Measurements from ENCODE around the gene GMDS.

GMDS gene

GRCh38 chr6:1819007-1819406 lies 426.4 kb downstream of the GMDS start:
- no peak for DNase-seq

- no peak for DNase-seq
These were observed 428.2 kb downstream of the GMDS start for GRCh38 chr6:1817033-1817761.

DNA sequence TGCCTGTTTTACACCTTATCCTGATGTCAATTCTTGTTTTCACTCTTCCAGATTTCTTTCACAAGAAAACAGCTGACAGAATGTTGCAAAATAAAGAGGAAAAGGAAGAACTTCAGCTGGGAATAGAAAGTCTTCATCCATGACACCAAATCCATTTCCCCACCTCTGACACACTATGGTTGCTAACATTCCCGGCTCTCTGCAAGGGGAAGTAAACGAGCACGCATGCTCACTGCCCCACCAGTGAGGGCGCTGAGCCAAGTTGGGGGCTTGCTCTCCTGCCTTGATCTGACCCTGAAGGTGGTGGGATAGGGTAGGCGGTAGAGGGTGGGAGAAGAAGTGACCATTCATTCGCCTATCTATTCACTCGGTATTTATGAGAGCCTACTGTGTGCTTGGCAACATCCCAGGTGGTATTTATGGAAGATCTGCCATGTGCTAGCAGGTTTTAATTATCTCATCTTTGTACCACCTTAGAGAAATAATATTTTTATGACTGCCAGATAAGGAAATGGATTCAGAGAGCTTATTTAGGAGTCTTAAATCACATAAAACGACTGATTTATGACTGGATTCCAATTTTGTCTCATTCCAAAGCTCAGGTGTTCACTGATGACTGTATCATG lies 429.5 kb downstream of the GMDS start:
- no peak for DNase-seq

DNA sequence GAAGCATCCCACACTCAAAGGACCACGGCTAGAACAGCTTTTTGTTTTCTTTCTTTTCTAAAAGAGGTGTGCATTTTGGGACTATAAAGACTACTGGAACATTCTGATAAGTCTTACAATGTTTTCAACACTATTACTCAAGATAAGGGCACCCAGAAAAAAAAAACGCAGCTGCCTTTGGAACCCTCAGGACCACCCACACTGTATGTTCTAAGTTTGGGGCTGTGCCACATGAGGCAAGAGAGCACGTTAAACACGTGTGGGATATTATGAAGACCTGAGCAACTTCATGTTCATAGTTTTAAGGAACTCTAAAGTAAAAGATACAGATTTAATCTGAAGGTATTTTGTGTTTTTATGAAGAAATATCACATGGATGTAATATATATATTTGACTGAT lies 431.1 kb downstream of the GMDS start:
- no peak for DNase-seq

GRCh38 chr6:1812487-1812886 lies 432.9 kb downstream of the GMDS start:
- DNase-seq, result no peak

- DNase-seq, result no peak
These were observed 433.4 kb downstream of the GMDS start for GRCh38 chr6:1812034-1812433.

GRCh38 chr6:1810880-1811279 lies 434.5 kb downstream of the GMDS start:
- DNase-seq, result no peak

GRCh38 chr6:1809291-1809988 lies 436.0 kb downstream of the GMDS start:
- no peak for DNase-seq

GRCh38 chr6:1806935-1807334 lies 438.5 kb downstream of the GMDS start:
- DNase-seq, result no peak

DNA sequence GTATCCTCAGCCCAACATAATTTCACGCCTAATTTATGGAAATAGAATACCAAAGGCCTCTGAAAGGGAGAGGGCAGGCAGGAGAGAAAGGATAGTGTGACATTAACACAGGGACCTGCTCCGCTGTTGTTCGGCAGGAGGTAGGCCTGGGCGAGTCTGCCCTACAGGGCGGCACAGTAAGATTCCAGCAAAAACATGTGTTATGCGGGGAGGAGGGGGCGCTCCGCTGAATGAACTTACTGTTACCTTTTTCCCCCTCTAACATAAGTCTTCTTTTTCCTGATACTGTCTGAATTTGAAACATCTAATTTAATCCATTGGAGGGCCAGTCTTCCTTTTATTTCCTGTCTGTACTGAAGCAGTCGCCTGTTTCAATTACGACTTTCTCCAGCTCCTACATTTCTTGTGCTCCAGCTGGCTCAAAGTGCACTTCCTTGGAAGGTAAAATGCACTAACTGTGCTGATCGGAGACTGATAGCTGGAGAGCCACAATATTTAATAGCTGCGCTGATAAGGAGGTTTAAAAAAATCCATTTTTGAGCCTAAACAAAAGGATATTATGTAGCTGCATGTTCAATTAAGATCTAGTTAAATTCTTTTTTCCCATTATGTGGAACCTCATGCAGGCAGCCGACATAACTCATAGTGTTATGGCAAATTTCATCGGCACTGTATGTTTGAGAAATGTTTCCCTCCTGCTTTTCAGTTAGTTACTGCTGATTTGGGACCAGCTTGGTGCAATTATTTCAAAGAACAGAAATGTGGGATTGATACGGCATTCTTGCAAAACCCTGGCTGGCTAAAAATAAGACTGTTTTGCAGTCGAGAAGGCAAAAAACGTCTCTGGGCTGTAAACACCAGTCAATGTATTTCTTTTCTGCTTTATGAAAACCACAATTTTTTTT lies 442.7 kb downstream of the GMDS start:
- DNase-seq, result no peak

GRCh38 chr6:1801401-1801800 lies 444.0 kb downstream of the GMDS start:
- no peak for DNase-seq

- no peak for DNase-seq
These were observed 444.6 kb downstream of the GMDS start for GRCh38 chr6:1800845-1801244.

DNA sequence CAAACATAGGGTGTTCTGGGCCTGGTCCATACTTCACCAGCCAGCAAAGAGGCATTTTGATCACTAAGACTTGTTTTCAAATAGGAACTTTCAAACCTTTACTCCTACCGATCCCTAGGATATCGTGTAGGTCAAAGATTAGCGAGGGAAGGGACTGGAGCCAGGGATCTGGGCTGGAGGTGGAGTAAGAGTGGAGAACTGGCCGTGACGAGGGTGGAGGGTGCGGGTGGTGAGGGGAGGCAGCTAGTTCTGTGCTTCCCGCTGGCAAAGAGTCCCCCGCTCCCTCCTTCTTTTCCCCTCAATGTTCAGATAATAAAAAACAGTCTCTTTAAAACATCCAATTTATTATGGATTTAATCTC lies 446.5 kb downstream of the GMDS start:
- no peak for DNase-seq

DNA sequence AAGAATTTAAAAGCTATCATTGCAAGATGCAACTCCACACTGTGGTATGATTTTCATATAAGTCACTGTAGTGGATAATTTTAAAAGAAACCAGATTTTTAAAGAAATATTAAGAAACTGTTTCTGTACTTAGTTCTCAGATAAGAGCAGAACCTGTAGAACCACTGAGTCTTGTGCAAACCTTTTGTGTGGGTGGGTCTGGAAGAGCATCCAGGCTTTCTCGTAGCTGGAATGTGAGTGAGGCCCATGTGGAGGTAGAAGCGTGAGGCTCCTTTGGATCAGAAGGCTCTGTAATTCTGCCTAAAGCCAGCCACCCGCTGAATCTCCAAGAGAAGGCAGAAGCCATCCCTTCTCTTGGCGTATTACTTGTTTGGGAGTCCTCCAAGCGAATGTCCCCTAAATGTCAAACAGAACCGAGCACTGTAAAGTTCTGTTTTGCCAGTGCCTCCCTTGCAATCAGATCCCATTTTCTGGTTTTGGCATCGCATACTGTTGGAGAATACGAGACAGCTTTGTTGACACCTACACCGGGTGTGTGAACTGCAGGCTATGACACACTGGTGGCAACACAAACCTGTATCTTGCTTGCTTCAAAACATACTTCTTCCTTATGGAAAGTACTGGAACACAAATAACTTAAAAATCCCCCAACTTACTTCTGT lies 447.0 kb downstream of the GMDS start:
- no peak for DNase-seq

DNA sequence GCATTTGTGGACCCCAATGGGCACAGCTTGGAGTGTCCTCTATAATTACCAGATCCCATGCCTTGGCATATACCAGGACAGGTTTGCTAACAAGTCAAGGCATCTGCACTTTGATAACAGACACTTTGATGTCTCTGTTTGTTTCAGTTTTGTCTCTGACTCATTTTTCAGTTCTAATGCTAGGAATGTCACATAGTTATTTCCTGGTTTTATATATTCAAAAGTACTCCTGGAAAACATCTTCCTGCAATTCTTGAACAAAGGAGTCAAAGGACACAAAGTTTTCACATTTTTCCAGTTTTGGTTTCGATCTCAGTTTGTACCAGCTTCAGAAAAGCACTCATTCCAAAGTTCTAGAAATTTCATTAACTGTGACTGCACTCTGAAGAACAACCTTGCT lies 447.6 kb downstream of the GMDS start:
- no peak for DNase-seq

DNA sequence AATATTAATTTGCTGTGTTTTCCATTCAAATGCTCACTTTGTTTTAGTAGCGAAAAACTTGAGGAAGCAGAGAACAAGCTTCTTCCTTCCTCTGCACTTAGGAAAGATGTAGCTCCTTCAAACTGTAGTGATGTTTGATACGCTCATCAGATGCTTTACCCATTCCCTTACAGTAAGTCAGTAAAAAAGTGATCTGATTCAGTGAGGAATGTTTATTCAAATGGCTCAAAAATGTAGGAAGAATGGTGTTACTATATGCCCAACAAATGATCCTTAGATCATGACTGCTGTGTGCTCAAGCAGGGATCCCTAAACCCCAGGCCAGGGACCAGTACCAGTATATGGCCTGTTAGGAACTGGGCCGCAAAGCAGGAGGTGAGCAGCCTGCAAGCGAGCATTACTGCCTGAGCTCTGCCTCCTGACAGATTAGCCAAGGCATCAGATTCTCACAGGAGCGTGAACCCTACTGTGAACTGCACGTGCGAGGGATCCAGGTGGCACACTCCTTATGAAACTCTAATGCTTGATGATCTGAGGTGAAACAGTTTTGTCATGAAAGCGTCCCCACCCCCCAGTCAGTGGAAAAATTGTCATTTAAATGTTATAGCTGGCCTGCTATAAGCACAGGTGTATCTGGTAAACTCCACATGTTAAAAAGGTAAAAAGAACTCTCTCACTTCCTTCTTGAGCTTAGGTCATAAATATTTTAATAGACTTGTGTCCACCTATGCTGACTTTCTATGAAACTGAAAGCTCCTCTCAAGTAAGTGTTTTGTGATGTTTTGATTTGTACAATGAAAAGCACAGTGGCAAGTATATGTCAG lies 448.5 kb downstream of the GMDS start:
- no peak for DNase-seq

- DNase-seq, result no peak
These were observed 449.5 kb downstream of the GMDS start for GRCh38 chr6:1795910-1796309.

GRCh38 chr6:1792989-1793388 lies 452.4 kb downstream of the GMDS start:
- peak; percentile 17 for DNase-seq

GRCh38 chr6:1790684-1791083 lies 454.7 kb downstream of the GMDS start:
- DNase-seq, result no peak

GRCh38 chr6:1789092-1789491 lies 456.3 kb downstream of the GMDS start:
- DNase-seq, result no peak

- no peak for DNase-seq
These were observed 457.5 kb downstream of the GMDS start for GRCh38 chr6:1787894-1788293.
